Measurements from ENCODE around the gene SLC4A2. TPM values are rescaled to one million over a fixed set of nuclear protein-coding genes. Genes with fewer than 3 reads are reported as not detected.

Gene SLC4A2
- total and polyA plus RNA-seq, 7 experiments from 2014 or later: 7.9 to 125 (median 57.2) TPM

DNA sequence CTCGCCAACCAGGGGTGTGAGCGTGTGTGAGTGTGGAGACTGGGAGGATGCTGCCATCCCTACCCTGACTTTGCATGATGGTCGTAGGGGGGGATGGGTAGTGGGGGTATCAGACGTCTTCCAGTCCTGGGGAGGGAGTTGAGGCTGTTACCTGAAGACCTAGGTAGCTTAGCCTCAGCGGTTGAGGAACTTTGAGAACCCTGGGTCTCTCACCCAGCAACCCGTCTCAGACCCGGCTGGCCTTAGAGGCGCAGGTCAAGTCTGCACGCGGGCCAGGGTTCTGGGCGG, 2.7 kb downstream of the SLC4A2 start:
- Histone ChIP-seq H3K36me3 (ENCODE audit: control insufficient read depth in 2 of 3, insufficient read depth in 3 of 3, low read length in 3 of 3) (peaks cover 0 to 27% (median 0%) of the 10 kb centered on the region in 3 experiments), H3K4me1 (ENCODE audit: control insufficient read depth in 2 of 2, insufficient read depth in 2 of 2, low read length in 2 of 2) (peaks cover 24 to 30% of the 10 kb centered on the region in 2 donors), H3K27me3 (ENCODE audit: control insufficient read depth in 2 of 2, insufficient read depth in 2 of 2, low read length in 2 of 2) (no peaks in the 10 kb centered on the region), H3K27ac (ENCODE audit: low read depth, low read length) (no peak overlapping the region), H3K9me3 (ENCODE audit: control insufficient read depth in 2 of 3, low read length in 3 of 3) (no peaks in the 10 kb centered on the region), H3K4me3 (ENCODE audit: low read length) (no peak overlapping the region)
- intact Hi-C loops (cut with micrococcal nuclease): no loop called here
- no peak overlapping the region for H3K27ac Mint-ChIP-seq
- POLR2A ChIA-PET: interaction anchor here (1.0 to 1.2 kb wide), 2 partner anchors 14 to 19 kb away, joined by 3 read pairs; partner anchors contain the start of gene FASTK
- ATAC-seq (no peak), DNase-seq (no peak)
- peaks cover 0 to 3% (median 0%) of the 10 kb centered on the region in 5 donors for H3K36me3 Mint-ChIP-seq
- H3K9me3 Mint-ChIP-seq: no peaks in the 10 kb centered on the region
- no peaks in the 10 kb centered on the region for H3K27me3 Mint-ChIP-seq
- CTCF ChIA-PET: interaction anchor here (0.9 to 1.1 kb wide), 3 partner anchors 34 to 62 kb away, joined by 3 to 4 read pairs (median 3); no protein-coding TSS in a partner anchor
- peak overlapping the region in 2 of 10 donors; percentile 34 to 93 for H3K4me3 Mint-ChIP-seq
- peaks cover 22 to 33% (median 28%) of the 10 kb centered on the region in 7 donors for H3K4me1 Mint-ChIP-seq

DNA sequence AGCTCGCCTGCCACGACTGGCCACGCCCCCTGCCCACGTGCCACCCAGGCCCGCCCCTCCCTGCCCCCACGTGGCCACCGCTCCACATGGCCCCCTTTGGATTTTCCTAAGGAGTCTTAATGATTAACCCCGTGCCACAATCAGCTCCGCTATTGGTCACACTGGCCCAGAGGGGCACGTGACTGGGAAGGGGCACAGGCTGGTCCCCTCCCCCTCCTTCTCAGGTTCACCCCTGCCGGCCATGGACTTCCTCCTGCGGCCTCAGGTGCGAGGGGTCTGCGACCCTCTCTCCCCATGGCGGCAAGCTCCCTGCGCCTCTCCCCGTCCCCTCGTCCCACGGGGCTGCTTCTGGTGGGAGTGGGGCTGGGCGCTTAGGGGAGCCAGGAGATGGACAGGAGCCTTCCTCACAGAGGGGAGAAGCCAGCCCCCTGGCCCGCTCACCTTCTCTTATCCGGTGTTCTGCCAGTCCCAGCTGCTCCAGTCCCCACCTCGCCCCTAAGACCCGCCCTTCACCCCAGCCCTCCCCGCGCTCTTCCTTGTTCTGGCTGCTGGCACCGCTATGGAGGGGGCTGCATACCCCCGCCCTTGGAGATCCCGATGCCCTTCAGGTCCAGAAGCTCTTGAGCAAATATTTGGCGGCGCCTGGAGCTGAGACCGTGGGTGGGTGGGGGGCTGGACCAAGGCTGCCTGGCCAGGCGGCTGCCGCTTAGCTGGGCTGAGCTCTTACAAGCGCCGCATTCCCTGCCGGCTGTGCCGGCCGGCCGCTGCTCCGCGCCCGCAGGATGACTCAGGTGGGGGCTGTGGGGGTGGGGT, 3.2 kb downstream of the SLC4A2 start:
- Mint-ChIP-seq H3K9me3 (no peaks in the 10 kb centered on the region), H3K27me3 (no peaks in the 10 kb centered on the region), H3K36me3 (peaks cover 0 to 3% (median 0%) of the 10 kb centered on the region in 5 donors), H3K27ac (no peak overlapping the region), H3K4me1 (peaks cover 16 to 27% (median 23%) of the 10 kb centered on the region in 7 donors), H3K4me3 (peak overlapping the region in 1 of 10 donors; percentile 93)
- intact Hi-C loops (cut with micrococcal nuclease): no loop called here
- Histone ChIP-seq H3K9me3 (ENCODE audit: control insufficient read depth in 2 of 3, low read length in 3 of 3) (no peaks in the 10 kb centered on the region), H3K27ac (ENCODE audit: low read depth, low read length) (no peak overlapping the region), H3K36me3 (ENCODE audit: control insufficient read depth in 2 of 3, insufficient read depth in 3 of 3, low read length in 3 of 3) (peaks cover 0 to 33% (median 0%) of the 10 kb centered on the region in 3 experiments), H3K4me1 (ENCODE audit: control insufficient read depth in 2 of 2, insufficient read depth in 2 of 2, low read length in 2 of 2) (peaks cover 19 to 25% of the 10 kb centered on the region in 2 donors), H3K4me3 (ENCODE audit: low read length) (no peak overlapping the region), H3K27me3 (ENCODE audit: control insufficient read depth in 2 of 2, insufficient read depth in 2 of 2, low read length in 2 of 2) (no peaks in the 10 kb centered on the region)
- ATAC-seq (no peak), DNase-seq (no peak)
- ChIA-PET POLR2A (interaction anchor here (1.0 to 1.2 kb wide), 2 partner anchors 14 to 18 kb away, joined by 3 read pairs; partner anchors contain the start of gene FASTK), CTCF (interaction anchor here (0.6 to 1.1 kb wide), 5 partner anchors 33 to 61 kb away, joined by 3 to 4 read pairs (median 3); no protein-coding TSS in a partner anchor)

DNA sequence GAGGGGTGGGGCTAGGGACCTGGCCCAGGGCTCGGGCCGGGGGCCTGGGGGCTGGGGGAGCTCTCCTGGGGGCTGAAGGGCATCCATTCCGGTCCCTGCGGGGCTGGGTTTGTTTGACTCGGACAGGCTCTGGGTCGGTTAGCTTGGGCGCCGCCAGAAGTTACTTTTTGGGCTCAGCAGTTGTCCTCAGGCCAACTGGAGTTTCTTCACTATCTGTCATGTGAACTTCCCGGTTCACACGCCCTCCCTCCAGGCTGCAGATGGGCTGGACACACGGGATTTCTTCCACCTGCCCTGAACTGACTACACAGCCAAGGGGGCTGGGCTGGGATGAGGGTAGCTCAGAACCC, 3.8 kb downstream of the SLC4A2 start:
- Histone ChIP-seq H3K36me3 (ENCODE audit: control insufficient read depth in 2 of 3, insufficient read depth in 3 of 3, low read length in 3 of 3) (peaks cover 0 to 39% (median 0%) of the 10 kb centered on the region in 3 experiments), H3K9me3 (ENCODE audit: control insufficient read depth in 2 of 3, low read length in 3 of 3) (no peaks in the 10 kb centered on the region), H3K27ac (ENCODE audit: low read depth, low read length) (no peak overlapping the region), H3K4me1 (ENCODE audit: control insufficient read depth in 2 of 2, insufficient read depth in 2 of 2, low read length in 2 of 2) (peaks cover 19 to 25% of the 10 kb centered on the region in 2 donors), H3K4me3 (ENCODE audit: low read length) (no peak overlapping the region), H3K27me3 (ENCODE audit: control insufficient read depth in 2 of 2, insufficient read depth in 2 of 2, low read length in 2 of 2) (no peaks in the 10 kb centered on the region)
- Mint-ChIP-seq H3K4me1 (peaks cover 15 to 25% (median 22%) of the 10 kb centered on the region in 7 donors), H3K27ac (no peak overlapping the region), H3K36me3 (peaks cover 0 to 5% (median 0%) of the 10 kb centered on the region in 5 donors), H3K4me3 (peak overlapping the region in 1 of 10 donors; percentile 3), H3K9me3 (no peaks in the 10 kb centered on the region), H3K27me3 (no peaks in the 10 kb centered on the region)
- POLR2A ChIA-PET: no interaction called here
- intact Hi-C loops (cut with micrococcal nuclease): no loop called here
- CTCF ChIA-PET: interaction anchor here (0.6 kb wide), 1 partner anchor 46 kb away, joined by 3 read pairs; no protein-coding TSS in a partner anchor
- DNase-seq (no peak), ATAC-seq (no peak)

DNA sequence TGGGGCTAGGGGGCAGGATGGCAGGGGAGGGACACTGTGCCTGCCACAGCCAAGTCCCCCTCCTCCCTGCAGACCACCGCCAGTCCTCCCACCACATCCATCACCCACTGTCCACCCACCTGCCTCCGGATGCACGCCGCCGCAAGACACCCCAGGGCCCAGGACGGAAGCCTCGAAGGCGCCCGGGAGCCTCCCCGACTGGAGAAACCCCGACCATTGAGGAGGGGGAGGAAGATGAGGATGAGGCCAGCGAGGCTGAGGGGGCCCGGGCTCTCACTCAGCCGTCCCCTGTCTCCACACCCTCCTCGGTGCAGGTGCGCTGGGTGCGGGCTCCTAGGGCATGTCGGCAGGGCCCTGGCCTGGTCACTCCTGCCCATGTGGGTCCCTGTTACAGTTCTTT, 5.1 kb downstream of the SLC4A2 start:
- Mint-ChIP-seq H3K27ac (no peak overlapping the region), H3K4me1 (peaks cover 8 to 17% (median 14%) of the 10 kb centered on the region in 7 donors), H3K36me3 (peaks cover 0 to 5% (median 5%) of the 10 kb centered on the region in 5 donors), H3K4me3 (no peak overlapping the region), H3K9me3 (no peaks in the 10 kb centered on the region), H3K27me3 (no peaks in the 10 kb centered on the region)
- ATAC-seq (no peak), DNase-seq (no peak)
- Histone ChIP-seq H3K27ac (ENCODE audit: low read depth, low read length) (no peak overlapping the region), H3K36me3 (ENCODE audit: control insufficient read depth in 2 of 3, insufficient read depth in 3 of 3, low read length in 3 of 3) (peaks cover 0 to 46% (median 0%) of the 10 kb centered on the region in 3 experiments), H3K9me3 (ENCODE audit: control insufficient read depth in 2 of 3, low read length in 3 of 3) (no peaks in the 10 kb centered on the region), H3K4me3 (ENCODE audit: low read length) (no peak overlapping the region), H3K4me1 (ENCODE audit: control insufficient read depth in 2 of 2, insufficient read depth in 2 of 2, low read length in 2 of 2) (peaks cover 12 to 14% of the 10 kb centered on the region in 2 donors), H3K27me3 (ENCODE audit: control insufficient read depth in 2 of 2, insufficient read depth in 2 of 2, low read length in 2 of 2) (no peaks in the 10 kb centered on the region)
- ChIA-PET POLR2A (no interaction called here), CTCF (no interaction called here)
- intact Hi-C loops (cut with micrococcal nuclease): no loop called here

GRCh38 chr7:151064993-151065392, 5.6 kb downstream of the SLC4A2 start:
- Histone ChIP-seq H3K9me3 (ENCODE audit: control insufficient read depth in 2 of 3, low read length in 3 of 3) (no peaks in the 10 kb centered on the region), H3K27me3 (ENCODE audit: control insufficient read depth in 2 of 2, insufficient read depth in 2 of 2, low read length in 2 of 2) (no peaks in the 10 kb centered on the region), H3K4me3 (ENCODE audit: low read length) (no peak overlapping the region), H3K36me3 (ENCODE audit: control insufficient read depth in 2 of 3, insufficient read depth in 3 of 3, low read length in 3 of 3) (peaks cover 0 to 52% (median 0%) of the 10 kb centered on the region in 3 experiments), H3K4me1 (ENCODE audit: control insufficient read depth in 2 of 2, insufficient read depth in 2 of 2, low read length in 2 of 2) (peaks cover 12 to 13% of the 10 kb centered on the region in 2 donors), H3K27ac (ENCODE audit: low read depth, low read length) (no peak overlapping the region)
- H3K9me3 Mint-ChIP-seq: no peaks in the 10 kb centered on the region
- no peak for DNase-seq
- ChIA-PET CTCF (no interaction called here), POLR2A (no interaction called here)
- H3K4me1 Mint-ChIP-seq: peaks cover 8 to 17% (median 14%) of the 10 kb centered on the region in 7 donors
- ATAC-seq: no peak
- no peaks in the 10 kb centered on the region for H3K27me3 Mint-ChIP-seq
- no peak overlapping the region for H3K27ac Mint-ChIP-seq
- H3K4me3 Mint-ChIP-seq: no peak overlapping the region
- peaks cover 0 to 5% (median 5%) of the 10 kb centered on the region in 5 donors for H3K36me3 Mint-ChIP-seq
- intact Hi-C loops (cut with micrococcal nuclease): no loop called here

GRCh38 chr7:151065516-151065915, 6.1 kb downstream of the SLC4A2 start:
- intact Hi-C loops (cut with micrococcal nuclease): no loop called here
- no peaks in the 10 kb centered on the region for H3K9me3 Mint-ChIP-seq
- peaks cover 8 to 14% (median 11%) of the 10 kb centered on the region in 7 donors for H3K4me1 Mint-ChIP-seq
- Histone ChIP-seq H3K27me3 (ENCODE audit: control insufficient read depth in 2 of 2, insufficient read depth in 2 of 2, low read length in 2 of 2) (no peaks in the 10 kb centered on the region), H3K4me3 (ENCODE audit: low read length) (no peak overlapping the region), H3K9me3 (ENCODE audit: control insufficient read depth in 2 of 3, low read length in 3 of 3) (no peaks in the 10 kb centered on the region), H3K27ac (ENCODE audit: low read depth, low read length) (no peak overlapping the region), H3K4me1 (ENCODE audit: control insufficient read depth in 2 of 2, insufficient read depth in 2 of 2, low read length in 2 of 2) (peaks cover 7 to 8% of the 10 kb centered on the region in 2 donors), H3K36me3 (ENCODE audit: control insufficient read depth in 2 of 3, insufficient read depth in 3 of 3, low read length in 3 of 3) (peaks cover 0 to 57% (median 0%) of the 10 kb centered on the region in 3 experiments)
- H3K4me3 Mint-ChIP-seq: no peak overlapping the region
- H3K27me3 Mint-ChIP-seq: no peaks in the 10 kb centered on the region
- no peak overlapping the region for H3K27ac Mint-ChIP-seq
- peaks cover 0 to 5% (median 5%) of the 10 kb centered on the region in 5 donors for H3K36me3 Mint-ChIP-seq
- DNase-seq (no peak), ATAC-seq (no peak)
- ChIA-PET POLR2A (interaction anchor here (0.7 kb wide), 1 partner anchor 43 kb away, joined by 3 read pairs; no protein-coding TSS in a partner anchor), CTCF (no interaction called here)

Measured in naive thymus-derived CD4-positive, alpha-beta T cell (primary cell).